ENCODE data around the gene WDR91.

WDR91 gene

GRCh38 chr7:135180122-135180521 lies 31.2 kb downstream of the WDR91 start:
- no peak for DNase-seq (ENCODE audit: extremely low spot score)
- TF ChIP-seq ELF4 (IDR thresholded peaks at IDR 0.05) (no peak), TARDBP (IDR thresholded peaks at IDR 0.05) (no peak), ARNT (IDR thresholded peaks at IDR 0.05) (no peak), CTBP1 (IDR thresholded peaks at IDR 0.05; ENCODE audit: borderline replicate concordance) (no peak), HDGF (IDR thresholded peaks at IDR 0.05; ENCODE audit: borderline replicate concordance) (no peak), NFRKB (IDR thresholded peaks at IDR 0.05) (no peak), FOXK2 (IDR thresholded peaks at IDR 0.05) (no peak), FOXA1 (IDR thresholded peaks at IDR 0.05) (no peak), LEF1 (IDR thresholded peaks at IDR 0.05; ENCODE audit: borderline replicate concordance) (no peak), SUZ12 (IDR thresholded peaks at IDR 0.05) (no peak), L3MBTL2 (conservative IDR thresholded peaks at IDR 0.05) (no peak), FOXM1 (IDR thresholded peaks at IDR 0.05; ENCODE audit: borderline replicate concordance) (no peak), SP1 (IDR thresholded peaks at IDR 0.05) (no peak), ZNF384 (IDR thresholded peaks at IDR 0.05) (no peak), PKNOX1 (IDR thresholded peaks at IDR 0.05) (no peak)
- ChIA-PET POLR2A (interaction anchor here (0.8 kb wide), 1 partner anchor 9 kb away, joined by 3 read pairs; no protein-coding TSS in a partner anchor), CTCF (interaction anchor here (1.0 to 1.2 kb wide), 2 partner anchors 11 to 633 kb away, joined by 3 to 4 read pairs; no protein-coding TSS in a partner anchor)

- CTCF ChIA-PET: interaction anchor here (1.0 to 1.2 kb wide), 2 partner anchors 10 to 632 kb away, joined by 3 to 4 read pairs; no protein-coding TSS in a partner anchor
- DNase-seq (ENCODE audit: extremely low spot score): no peak
- TF ChIP-seq HDGF (IDR thresholded peaks at IDR 0.05; ENCODE audit: borderline replicate concordance) (no peak), TARDBP (IDR thresholded peaks at IDR 0.05) (no peak), ELF4 (IDR thresholded peaks at IDR 0.05) (no peak), SP1 (IDR thresholded peaks at IDR 0.05) (no peak), ARNT (IDR thresholded peaks at IDR 0.05) (no peak), BHLHE40 (IDR thresholded peaks at IDR 0.05; ENCODE audit: borderline replicate concordance) (no peak), NFRKB (IDR thresholded peaks at IDR 0.05) (no peak), L3MBTL2 (conservative IDR thresholded peaks at IDR 0.05) (no peak), FOXK2 (IDR thresholded peaks at IDR 0.05) (no peak), CTBP1 (IDR thresholded peaks at IDR 0.05; ENCODE audit: borderline replicate concordance) (no peak), LEF1 (IDR thresholded peaks at IDR 0.05; ENCODE audit: borderline replicate concordance) (no peak), FOXM1 (IDR thresholded peaks at IDR 0.05; ENCODE audit: borderline replicate concordance) (no peak), PKNOX1 (IDR thresholded peaks at IDR 0.05) (no peak), SUZ12 (IDR thresholded peaks at IDR 0.05) (no peak), FOXA1 (IDR thresholded peaks at IDR 0.05) (no peak), ZNF384 (IDR thresholded peaks at IDR 0.05) (no peak)
- POLR2A ChIA-PET: interaction anchor here (1.2 kb wide), 1 partner anchor 9 kb away, joined by 4 read pairs; the partner anchor contains the start of gene CYREN
Measured at GRCh38 chr7:135179321-135179925, 31.9 kb downstream of the WDR91 start.

GRCh38 chr7:135178364-135178763 lies 33.0 kb downstream of the WDR91 start:
- POLR2A ChIA-PET: interaction anchor here (1.2 kb wide), 1 partner anchor 8 kb away, joined by 4 read pairs; the partner anchor contains the start of gene CYREN
- DNase-seq (ENCODE audit: extremely low spot score): no peak
- no peak for TF ChIP-seq ZNF384 (IDR thresholded peaks at IDR 0.05)
- no peak for TF ChIP-seq HDGF (IDR thresholded peaks at IDR 0.05; ENCODE audit: borderline replicate concordance)
- no peak for TF ChIP-seq SUZ12 (IDR thresholded peaks at IDR 0.05)
- no peak for TF ChIP-seq CTBP1 (IDR thresholded peaks at IDR 0.05; ENCODE audit: borderline replicate concordance)
- no peak for TF ChIP-seq ELF4 (IDR thresholded peaks at IDR 0.05)
- TF ChIP-seq FOXK2 (IDR thresholded peaks at IDR 0.05): no peak
- TF ChIP-seq BHLHE40 (IDR thresholded peaks at IDR 0.05; ENCODE audit: borderline replicate concordance): no peak
- TF ChIP-seq TARDBP (IDR thresholded peaks at IDR 0.05): no peak
- TF ChIP-seq SP1 (IDR thresholded peaks at IDR 0.05): no peak
- TF ChIP-seq L3MBTL2 (conservative IDR thresholded peaks at IDR 0.05): no peak
- TF ChIP-seq NFRKB (IDR thresholded peaks at IDR 0.05): no peak
- CTCF ChIA-PET: interaction anchor here (1.0 kb wide), 1 partner anchor 9 kb away, joined by 5 read pairs; no protein-coding TSS in a partner anchor

GRCh38 chr7:135177028-135177696 lies 34.2 kb downstream of the WDR91 start:
- no peak for TF ChIP-seq ZNF384 (IDR thresholded peaks at IDR 0.05)
- no peak for TF ChIP-seq TARDBP (IDR thresholded peaks at IDR 0.05)
- no peak for TF ChIP-seq FOXA1 (IDR thresholded peaks at IDR 0.05)
- no peak for TF ChIP-seq SP1 (IDR thresholded peaks at IDR 0.05)
- no peak for TF ChIP-seq LEF1 (IDR thresholded peaks at IDR 0.05; ENCODE audit: borderline replicate concordance)
- no peak for TF ChIP-seq ELF4 (IDR thresholded peaks at IDR 0.05)
- no peak for TF ChIP-seq HDGF (IDR thresholded peaks at IDR 0.05; ENCODE audit: borderline replicate concordance)
- no peak for TF ChIP-seq PKNOX1 (IDR thresholded peaks at IDR 0.05)
- no peak for TF ChIP-seq FOXK2 (IDR thresholded peaks at IDR 0.05)
- no peak for TF ChIP-seq SUZ12 (IDR thresholded peaks at IDR 0.05)
- TF ChIP-seq ARNT (IDR thresholded peaks at IDR 0.05): no peak
- TF ChIP-seq L3MBTL2 (conservative IDR thresholded peaks at IDR 0.05): no peak
- POLR2A ChIA-PET: no interaction called here
- no peak for DNase-seq (ENCODE audit: extremely low spot score)
- CTCF ChIA-PET: no interaction called here

GRCh38 chr7:135175931-135176330 lies 35.4 kb downstream of the WDR91 start:
- DNase-seq (ENCODE audit: extremely low spot score): no peak
- POLR2A ChIA-PET: no interaction called here
- TF ChIP-seq ELF4 (IDR thresholded peaks at IDR 0.05): no peak
- no peak for TF ChIP-seq ARNT (IDR thresholded peaks at IDR 0.05)
- TF ChIP-seq BHLHE40 (IDR thresholded peaks at IDR 0.05; ENCODE audit: borderline replicate concordance): no peak
- TF ChIP-seq PKNOX1 (IDR thresholded peaks at IDR 0.05): no peak
- CTCF ChIA-PET: no interaction called here
